Skeletal muscle satellite cell (primary cell): ENCODE data around the gene SOX1.

Experiments
- H3K27me3 ChIP-seq: 2 replicates; pipeline ENCODE4 v1.7.0; 2013; ENCODE audit warnings: low read length; ENCODE audit not compliant: control insufficient read depth, insufficient read depth
- H3K36me3 ChIP-seq: 2 replicates; pipeline ENCODE4 v1.7.0; 2013; ENCODE audit warnings: mild to moderate bottlenecking, control low read depth, low read length; ENCODE audit not compliant: insufficient read depth
- H3K4me1 ChIP-seq: 2 replicates; pipeline ENCODE4 v1.7.0; 2013; ENCODE audit warnings: low read length; ENCODE audit not compliant: control insufficient read depth, insufficient read depth
- H3K4me2 ChIP-seq: 2 replicates; pipeline ENCODE4 v1.7.0; 2013; ENCODE audit warnings: mild to moderate bottlenecking, low read length
- H3K4me3 ChIP-seq: 2 replicates; pipeline ENCODE4 v1.7.0; 2013; ENCODE audit warnings: low read length
- H3K9ac ChIP-seq: 2 replicates; pipeline ENCODE4 v1.7.0; 2013; ENCODE audit warnings: mild to moderate bottlenecking, low read depth, low read length, moderate library complexity
- H3K9me3 ChIP-seq: replicated peaks from 2 replicates; pipeline ENCODE4 v1.7.0; 2013; ENCODE audit warnings: mild to moderate bottlenecking, control low read depth, low read length

Gene SOX1

GRCh38 chr13:112066624-112067004 is 335 bp upstream of the SOX1 start:
- Histone ChIP-seq H3K4me2 (peak overlapping the region; percentile 33), H3K36me3 (no peaks in the 10 kb centered on the region), H3K4me1 (no peaks in the 10 kb centered on the region), H3K9ac (no peak overlapping the region), H3K9me3 (no peaks in the 10 kb centered on the region), H3K27me3 (peaks cover 74% of the 10 kb centered on the region), H3K4me3 (no peak overlapping the region)

GRCh38 chr13:112067871-112068539 is 1.1 kb downstream of the SOX1 start:
- no peak overlapping the region for H3K4me2 ChIP-seq
- H3K4me3 ChIP-seq: no peak overlapping the region
- no peaks in the 10 kb centered on the region for H3K9me3 ChIP-seq
- H3K36me3 ChIP-seq: no peaks in the 10 kb centered on the region
- H3K4me1 ChIP-seq: no peaks in the 10 kb centered on the region
- H3K27me3 ChIP-seq: peaks cover 66% of the 10 kb centered on the region
- no peak overlapping the region for H3K9ac ChIP-seq

GRCh38 chr13:112068540-112069060 is 1.7 kb downstream of the SOX1 start:
- H3K4me1 ChIP-seq: no peaks in the 10 kb centered on the region
- no peak overlapping the region for H3K4me3 ChIP-seq
- no peaks in the 10 kb centered on the region for H3K36me3 ChIP-seq
- H3K9ac ChIP-seq: no peak overlapping the region
- no peaks in the 10 kb centered on the region for H3K9me3 ChIP-seq
- peaks cover 62% of the 10 kb centered on the region for H3K27me3 ChIP-seq
- no peak overlapping the region for H3K4me2 ChIP-seq

- Histone ChIP-seq H3K4me1 (no peaks in the 10 kb centered on the region), H3K36me3 (no peaks in the 10 kb centered on the region), H3K4me3 (no peak overlapping the region), H3K27me3 (peaks cover 62% of the 10 kb centered on the region), H3K4me2 (no peak overlapping the region), H3K9ac (no peak overlapping the region), H3K9me3 (no peaks in the 10 kb centered on the region)
Measured at GRCh38 chr13:112069061-112069844, 2.3 kb downstream of the SOX1 start.

- no peak overlapping the region for H3K4me3 ChIP-seq
- H3K9ac ChIP-seq: no peak overlapping the region
- H3K36me3 ChIP-seq: no peaks in the 10 kb centered on the region
- no peaks in the 10 kb centered on the region for H3K9me3 ChIP-seq
- H3K4me2 ChIP-seq: no peak overlapping the region
- no peaks in the 10 kb centered on the region for H3K4me1 ChIP-seq
- H3K27me3 ChIP-seq: peaks cover 62% of the 10 kb centered on the region
Measured at GRCh38 chr13:112069845-112070251, 2.9 kb downstream of the SOX1 start.

- H3K36me3 ChIP-seq: no peaks in the 10 kb centered on the region
- no peak overlapping the region for H3K9ac ChIP-seq
- H3K4me1 ChIP-seq: no peaks in the 10 kb centered on the region
- H3K9me3 ChIP-seq: no peaks in the 10 kb centered on the region
- H3K4me2 ChIP-seq: no peak overlapping the region
- H3K27me3 ChIP-seq: peaks cover 62% of the 10 kb centered on the region
- H3K4me3 ChIP-seq: no peak overlapping the region
Measured at GRCh38 chr13:112071102-112071722, 4.3 kb downstream of the SOX1 start.

- H3K4me1 ChIP-seq: no peaks in the 10 kb centered on the region
- H3K4me3 ChIP-seq: no peak overlapping the region
- H3K4me2 ChIP-seq: no peak overlapping the region
- no peaks in the 10 kb centered on the region for H3K36me3 ChIP-seq
- peaks cover 64% of the 10 kb centered on the region for H3K27me3 ChIP-seq
- H3K9ac ChIP-seq: no peak overlapping the region
- H3K9me3 ChIP-seq: no peaks in the 10 kb centered on the region
Measured at GRCh38 chr13:112071723-112072533, 5.0 kb downstream of the SOX1 start.

- no peak overlapping the region for H3K9ac ChIP-seq
- peaks cover 65% of the 10 kb centered on the region for H3K27me3 ChIP-seq
- no peak overlapping the region for H3K4me3 ChIP-seq
- H3K9me3 ChIP-seq: no peaks in the 10 kb centered on the region
- H3K36me3 ChIP-seq: no peaks in the 10 kb centered on the region
- no peaks in the 10 kb centered on the region for H3K4me1 ChIP-seq
- no peak overlapping the region for H3K4me2 ChIP-seq
Measured at GRCh38 chr13:112072534-112073244, 5.7 kb downstream of the SOX1 start.

- peaks cover 65% of the 10 kb centered on the region for H3K27me3 ChIP-seq
- H3K36me3 ChIP-seq: no peaks in the 10 kb centered on the region
- H3K4me2 ChIP-seq: no peak overlapping the region
- H3K4me3 ChIP-seq: no peak overlapping the region
- H3K9ac ChIP-seq: no peak overlapping the region
- H3K4me1 ChIP-seq: no peaks in the 10 kb centered on the region
- H3K9me3 ChIP-seq: no peaks in the 10 kb centered on the region
Measured at GRCh38 chr13:112073245-112074138, 6.5 kb downstream of the SOX1 start.
